PFSK-1 (cell line): ENCODE results near the gene WNK2.

ENCODE experiments used
- FOXP2 ChIP-seq: optimal IDR thresholded peaks from 2 replicates; pipeline ENCODE3; 2011; ENCODE audit warnings: borderline replicate concordance, control low read depth, inconsistent platforms; ENCODE audit not compliant: insufficient read depth; ENCODE audit errors: extremely low read length, extremely low read depth
- POLR2AphosphoS5 ChIP-seq: IDR thresholded peaks from 2 replicates; pipeline ENCODE4 v1.6.1; 2012; ENCODE audit warnings: low read depth, mild to moderate bottlenecking, control low read depth, low read length, moderate library complexity
- SIN3A ChIP-seq: IDR thresholded peaks from 2 replicates; pipeline ENCODE4 v1.6.1; 2012; ENCODE audit warnings: mild to moderate bottlenecking, low read length, moderate library complexity, borderline replicate concordance; ENCODE audit not compliant: insufficient read depth
- TAF1 ChIP-seq: IDR thresholded peaks from 2 replicates; pipeline ENCODE4 v1.6.1; 2012; ENCODE audit warnings: low read length, control low read depth, borderline replicate concordance; ENCODE audit not compliant: insufficient read depth
- TF ChIP-seq, protein P1 (sequence below), 2 experiments: IDR thresholded peaks; 2 replicates each; pipeline versions ENCODE4 v1.6.1 to v1.8.0; 2011 to 2012; ENCODE audit warnings: low read depth in 2 of 2, low read length in 2 of 2, control low read depth in 1 of 2, inconsistent platforms in 1 of 2, mild to moderate bottlenecking in 1 of 2, moderate library complexity in 1 of 2; ENCODE audit not compliant: insufficient read depth in 1 of 2

WNK2 gene

DNA sequence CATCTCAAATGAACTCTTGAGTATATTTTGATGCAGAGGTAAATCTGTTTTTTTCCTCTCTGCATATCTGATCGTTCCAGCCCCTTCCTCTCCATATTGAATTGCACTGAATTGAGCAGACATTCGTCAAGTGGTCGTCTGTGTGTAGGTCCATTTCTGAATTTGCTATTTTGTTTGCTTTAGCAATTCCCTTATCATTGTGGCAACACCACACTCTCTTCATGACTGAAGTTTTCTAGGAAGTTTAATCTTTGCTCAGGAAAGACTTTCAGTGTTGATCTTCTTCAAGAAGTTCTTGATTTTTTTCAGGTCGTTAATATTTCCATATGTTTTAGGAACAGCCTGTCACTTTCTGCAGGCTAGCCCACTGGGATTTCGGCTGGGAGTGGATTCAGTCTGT lies 132.0 kb downstream of the WNK2 start:
- no peak for TF ChIP-seq FOXP2
- TF ChIP-seq POLR2AphosphoS5: no peak
- no peak for TF ChIP-seq SIN3A
- TF ChIP-seq TAF1: no peak
- TF ChIP-seq, protein P1, sequence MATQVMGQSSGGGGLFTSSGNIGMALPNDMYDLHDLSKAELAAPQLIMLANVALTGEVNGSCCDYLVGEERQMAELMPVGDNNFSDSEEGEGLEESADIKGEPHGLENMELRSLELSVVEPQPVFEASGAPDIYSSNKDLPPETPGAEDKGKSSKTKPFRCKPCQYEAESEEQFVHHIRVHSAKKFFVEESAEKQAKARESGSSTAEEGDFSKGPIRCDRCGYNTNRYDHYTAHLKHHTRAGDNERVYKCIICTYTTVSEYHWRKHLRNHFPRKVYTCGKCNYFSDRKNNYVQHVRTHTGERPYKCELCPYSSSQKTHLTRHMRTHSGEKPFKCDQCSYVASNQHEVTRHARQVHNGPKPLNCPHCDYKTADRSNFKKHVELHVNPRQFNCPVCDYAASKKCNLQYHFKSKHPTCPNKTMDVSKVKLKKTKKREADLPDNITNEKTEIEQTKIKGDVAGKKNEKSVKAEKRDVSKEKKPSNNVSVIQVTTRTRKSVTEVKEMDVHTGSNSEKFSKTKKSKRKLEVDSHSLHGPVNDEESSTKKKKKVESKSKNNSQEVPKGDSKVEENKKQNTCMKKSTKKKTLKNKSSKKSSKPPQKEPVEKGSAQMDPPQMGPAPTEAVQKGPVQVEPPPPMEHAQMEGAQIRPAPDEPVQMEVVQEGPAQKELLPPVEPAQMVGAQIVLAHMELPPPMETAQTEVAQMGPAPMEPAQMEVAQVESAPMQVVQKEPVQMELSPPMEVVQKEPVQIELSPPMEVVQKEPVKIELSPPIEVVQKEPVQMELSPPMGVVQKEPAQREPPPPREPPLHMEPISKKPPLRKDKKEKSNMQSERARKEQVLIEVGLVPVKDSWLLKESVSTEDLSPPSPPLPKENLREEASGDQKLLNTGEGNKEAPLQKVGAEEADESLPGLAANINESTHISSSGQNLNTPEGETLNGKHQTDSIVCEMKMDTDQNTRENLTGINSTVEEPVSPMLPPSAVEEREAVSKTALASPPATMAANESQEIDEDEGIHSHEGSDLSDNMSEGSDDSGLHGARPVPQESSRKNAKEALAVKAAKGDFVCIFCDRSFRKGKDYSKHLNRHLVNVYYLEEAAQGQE (IDR thresholded peaks at IDR 0.05; ENCODE audit: insufficient read depth in 1 of 2, low read depth in 2 of 2, low read length in 2 of 2): no peak

DNA sequence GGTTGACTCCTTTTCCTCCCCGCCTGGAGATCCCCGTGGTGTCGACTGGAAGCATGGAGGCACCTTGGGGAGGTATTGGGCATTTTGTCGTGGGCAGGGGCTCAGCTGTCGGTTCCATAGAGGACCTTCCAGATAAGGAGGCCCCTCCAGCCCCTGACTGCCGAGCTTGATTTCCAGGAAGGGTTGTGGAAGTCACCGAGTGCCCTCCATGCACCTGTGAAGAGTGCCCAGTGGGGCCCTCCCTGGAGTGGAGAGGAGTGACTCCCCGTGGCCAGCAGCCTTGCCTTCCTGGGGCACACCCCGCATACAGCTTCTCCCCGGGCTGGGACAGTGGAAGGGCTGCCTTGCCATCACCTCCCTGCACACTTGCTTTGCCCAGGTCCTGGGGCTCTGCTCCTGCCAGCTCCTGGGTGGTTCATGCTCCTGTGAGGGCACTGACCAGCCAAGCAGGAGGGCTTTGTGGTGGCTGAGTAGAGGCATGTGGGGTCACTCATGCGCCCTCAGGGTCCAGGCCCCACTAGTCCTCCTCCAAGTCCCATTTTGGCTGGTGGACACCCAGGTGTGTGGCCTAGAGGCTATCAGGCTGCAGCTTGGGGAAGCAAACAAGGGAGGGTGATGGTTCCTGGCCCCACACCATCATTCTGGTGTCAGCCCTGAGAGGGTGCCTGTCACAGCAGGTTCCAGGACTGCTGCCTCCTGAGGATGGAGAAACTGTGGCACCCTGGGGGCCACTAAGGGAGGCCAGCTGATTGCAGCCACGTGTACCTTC lies 133.0 kb downstream of the WNK2 start:
- no peak for TF ChIP-seq POLR2AphosphoS5
- no peak for TF ChIP-seq TAF1
- no peak for TF ChIP-seq SIN3A
- no peak for TF ChIP-seq FOXP2
- TF ChIP-seq, protein P1 (IDR thresholded peaks at IDR 0.05; ENCODE audit: insufficient read depth in 1 of 2, low read depth in 2 of 2, low read length in 2 of 2): no peak

DNA sequence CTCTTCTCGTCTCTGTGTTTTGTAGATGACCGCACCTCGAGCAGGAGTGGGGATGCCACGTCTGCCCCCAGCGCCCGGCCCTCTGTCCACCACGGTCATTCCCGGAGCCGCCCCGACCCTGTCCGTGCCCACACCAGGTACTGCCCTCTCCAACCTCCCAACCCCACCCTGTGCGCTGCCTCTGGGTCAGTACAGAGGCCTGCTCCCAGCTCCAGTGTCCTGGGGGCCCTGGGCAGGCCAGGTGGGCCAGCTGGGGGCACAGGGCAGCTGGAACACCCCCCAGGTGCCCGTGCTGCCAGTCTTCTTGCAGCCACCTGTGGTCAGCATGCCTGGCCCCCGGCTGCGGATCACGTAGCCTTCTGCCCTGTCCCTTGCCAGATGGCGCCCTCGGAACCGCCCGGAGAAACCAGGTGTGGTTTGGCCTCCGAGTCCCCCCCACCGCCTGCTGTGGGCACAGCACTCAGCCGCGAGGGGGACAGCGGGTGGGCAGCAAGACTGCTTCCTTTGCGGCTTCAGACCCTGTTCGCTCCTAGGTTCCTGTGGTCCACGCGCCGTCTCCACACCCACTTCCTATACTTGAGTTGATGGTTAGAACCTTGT lies 133.7 kb downstream of the WNK2 start:
- TF ChIP-seq FOXP2 (no peak), TAF1 (no peak), POLR2AphosphoS5 (no peak), SIN3A (no peak)
- TF ChIP-seq, protein P1 (IDR thresholded peaks at IDR 0.05; ENCODE audit: insufficient read depth in 1 of 2, low read depth in 2 of 2, low read length in 2 of 2): no peak

- TF ChIP-seq POLR2AphosphoS5 (no peak), TAF1 (no peak), SIN3A (no peak), FOXP2 (no peak)
- TF ChIP-seq, protein P1 (IDR thresholded peaks at IDR 0.05; ENCODE audit: insufficient read depth in 1 of 2, low read depth in 2 of 2, low read length in 2 of 2): no peak
These were observed 134.5 kb downstream of the WNK2 start for GRCh38 chr9:93318480-93318879.
